ENCODE measurements around the gene EMP2. TPM values are rescaled to one million over a fixed set of nuclear protein-coding genes. Genes with fewer than 3 reads are reported as not detected.

EMP2 gene
- total and polyA plus RNA-seq, 2 of the 4 experiments (the other 2 are of a cell fraction): 13.8 to 18.3 TPM

- ATAC-seq (ENCODE audit: low read depth): no peak
- Histone ChIP-seq H3K4me3 (ENCODE audit: insufficient read depth, low read depth, low read length) (no peak overlapping the region), H3K56ac (ENCODE audit: extremely low read depth, insufficient read depth, low read length) (no peak overlapping the region), H3K4me2 (ENCODE audit: low read depth, low read length) (no peak overlapping the region), H3K36me3 (ENCODE audit: control insufficient read depth, insufficient read depth, low read length) (0 out of 2 replicates have a peak, but pooled peaks cover 1% of the 10 kb centered on the region), H4K8ac (ENCODE audit: low read depth in 2 of 2, low read length in 2 of 2) (no peak overlapping the region), H4K91ac (ENCODE audit: insufficient read depth, low read depth, low read length) (no peak overlapping the region), H4K20me1 (ENCODE audit: insufficient read depth, low read length) (no peaks in the 10 kb centered on the region), H3K79me1 (ENCODE audit: low read depth in 1 of 2, low read length in 2 of 2) (no peaks in the 10 kb centered on the region), H2BK20ac (ENCODE audit: low read depth, low read length) (no peak overlapping the region), H3K27me3 (ENCODE audit: control insufficient read depth, insufficient read depth, low read length) (no peaks in the 10 kb centered on the region), H2BK5ac (ENCODE audit: low read depth, low read length, poor library complexity, severe bottlenecking) (no peak overlapping the region), H4K5ac (ENCODE audit: low read depth, low read length) (no peak overlapping the region), H3K18ac (ENCODE audit: low read depth, low read length) (no peak overlapping the region), H3K9me3 (ENCODE audit: control insufficient read depth, insufficient read depth, low read length) (no peaks in the 10 kb centered on the region), H3K4me1 (ENCODE audit: control insufficient read depth, insufficient read depth, low read length) (no peaks in the 10 kb centered on the region), H3K9ac (ENCODE audit: low read depth, low read length) (no peak overlapping the region), H2BK120ac (ENCODE audit: low read depth, low read length) (no peak overlapping the region), H2AFZ (replicated peaks; ENCODE audit: low read length, poor library complexity) (no peak overlapping the region), H2AK9ac (replicated peaks; ENCODE audit: low read depth, low read length, poor library complexity) (no peak overlapping the region), H3K4ac (ENCODE audit: low read depth, low read length) (no peak overlapping the region), H3K14ac (replicated peaks; ENCODE audit: low read depth, low read length) (no peak overlapping the region), H2BK15ac (ENCODE audit: low read depth, low read length) (no peak overlapping the region), H2AK5ac (ENCODE audit: low read depth, low read length) (no peak overlapping the region), H3K27ac (ENCODE audit: insufficient read depth, low read length) (no peak overlapping the region), H3K23ac (ENCODE audit: low read depth, low read length) (no peak overlapping the region), H3K9me1 (ENCODE audit: insufficient read depth, low read length) (peaks cover 3% of the 10 kb centered on the region; the same call in 1 of the 2 replicates)
- DNase-seq: no peak
- TF ChIP-seq BHLHE40 (IDR thresholded peaks at IDR 0.05; ENCODE audit: low read depth, low read length) (no peak), NFE2L2 (IDR thresholded peaks at IDR 0.05; ENCODE audit: low read depth, low read length) (no peak)
- in situ Hi-C loops (cut with MboI; ENCODE audit: low sequenced_read_pairs): no loop called here
- ChIA-PET POLR2A (ENCODE audit: unreplicated experiment) (no interaction called here), CTCF (interaction anchor here (1.0 kb wide), 1 partner anchor 17 kb away, joined by 3 read pairs; no protein-coding TSS in a partner anchor)
- no TSS peak for BruUV-seq (replicated peaks)
- dilution Hi-C loops (cut with HindIII; ENCODE audit: low sequenced_read_pairs, unreplicated experiment): no loop called here
- intact Hi-C loops (cut with micrococcal nuclease): no loop called here
Observed at GRCh38 chr16:10531582-10531981, 48.8 kb downstream of the EMP2 start.
